ENCODE measurements around the gene NOS1AP. TPM values are rescaled to one million over a fixed set of nuclear protein-coding genes. Genes with fewer than 3 reads are reported as not detected.

Gene NOS1AP
- total RNA-seq, 2 donors from 2014 or later, result 0.13 TPM; not detected in 1

- no peak overlapping the region for H3K4me3 Mint-ChIP-seq
- no peaks in the 10 kb centered on the region for H3K9me3 Mint-ChIP-seq
- no peaks in the 10 kb centered on the region for H3K36me3 Mint-ChIP-seq (ENCODE audit: low read depth)
- H3K4me1 Mint-ChIP-seq, result no peaks in the 10 kb centered on the region
- H3K27ac Mint-ChIP-seq, result no peak overlapping the region
- ATAC-seq (replicated peaks), result no peak
- H3K27me3 Mint-ChIP-seq, result peaks cover 4% of the 10 kb centered on the region
These were observed 312.7 kb downstream of the NOS1AP start for GRCh38 chr1:162381941-162382750.

GRCh38 chr1:162383091-162383490 lies 313.6 kb downstream of the NOS1AP start:
- Mint-ChIP-seq H3K9me3 (no peaks in the 10 kb centered on the region), H3K27ac (no peak overlapping the region), H3K4me3 (no peak overlapping the region), H3K27me3 (peaks cover 7% of the 10 kb centered on the region), H3K36me3 (ENCODE audit: low read depth) (no peaks in the 10 kb centered on the region), H3K4me1 (no peaks in the 10 kb centered on the region)
- no peak for ATAC-seq (replicated peaks)

DNA sequence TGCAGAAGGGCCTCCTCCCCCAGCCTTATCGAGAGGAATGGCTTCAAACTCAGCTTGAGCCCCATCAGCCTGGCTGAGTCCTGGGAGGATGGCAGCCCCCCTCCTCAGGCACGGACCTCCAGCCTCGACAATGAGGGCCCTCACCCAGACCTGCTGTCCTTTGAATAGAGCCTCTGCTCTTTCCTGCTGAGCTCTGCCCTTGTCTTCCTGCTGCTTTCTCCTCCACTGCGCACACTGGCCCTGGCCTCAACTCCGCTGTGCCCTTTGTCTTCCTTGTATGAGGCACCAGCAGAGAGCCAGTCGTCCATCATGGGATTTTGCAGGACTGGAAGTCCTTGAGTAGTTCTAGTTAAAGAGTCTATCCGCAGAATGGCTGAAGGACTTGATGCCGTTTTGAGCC lies 314.0 kb downstream of the NOS1AP start:
- no peak overlapping the region for H3K27ac Mint-ChIP-seq
- no peaks in the 10 kb centered on the region for H3K4me1 Mint-ChIP-seq
- peaks cover 7% of the 10 kb centered on the region for H3K27me3 Mint-ChIP-seq
- ATAC-seq (replicated peaks), result no peak
- H3K4me3 Mint-ChIP-seq, result no peak overlapping the region
- H3K36me3 Mint-ChIP-seq (ENCODE audit: low read depth), result no peaks in the 10 kb centered on the region
- H3K9me3 Mint-ChIP-seq, result no peaks in the 10 kb centered on the region

DNA sequence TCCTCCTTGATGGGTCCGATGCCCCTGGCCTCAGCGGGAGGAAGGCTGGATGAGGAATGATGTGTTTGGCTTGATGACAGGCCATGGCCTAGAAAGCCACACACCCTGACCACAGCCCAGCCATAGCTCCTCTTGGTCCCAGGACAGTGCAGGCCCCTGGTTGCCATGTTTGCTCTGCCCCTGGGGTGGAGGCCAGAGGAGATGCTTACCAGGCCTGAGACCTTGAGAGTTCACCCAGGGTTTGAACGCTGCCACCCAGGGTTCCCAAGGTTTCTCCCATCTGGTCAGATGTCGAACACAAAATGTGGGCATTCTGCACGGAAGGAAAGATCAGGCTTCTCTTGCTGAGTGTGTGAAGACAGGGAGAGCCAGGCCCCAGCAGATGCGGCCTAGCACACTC lies 314.6 kb downstream of the NOS1AP start:
- H3K9me3 Mint-ChIP-seq, result no peaks in the 10 kb centered on the region
- no peak for ATAC-seq (replicated peaks)
- H3K4me3 Mint-ChIP-seq, result no peak overlapping the region
- H3K4me1 Mint-ChIP-seq, result no peaks in the 10 kb centered on the region
- no peak overlapping the region for H3K27ac Mint-ChIP-seq
- no peaks in the 10 kb centered on the region for H3K36me3 Mint-ChIP-seq (ENCODE audit: low read depth)
- peaks cover 7% of the 10 kb centered on the region for H3K27me3 Mint-ChIP-seq

DNA sequence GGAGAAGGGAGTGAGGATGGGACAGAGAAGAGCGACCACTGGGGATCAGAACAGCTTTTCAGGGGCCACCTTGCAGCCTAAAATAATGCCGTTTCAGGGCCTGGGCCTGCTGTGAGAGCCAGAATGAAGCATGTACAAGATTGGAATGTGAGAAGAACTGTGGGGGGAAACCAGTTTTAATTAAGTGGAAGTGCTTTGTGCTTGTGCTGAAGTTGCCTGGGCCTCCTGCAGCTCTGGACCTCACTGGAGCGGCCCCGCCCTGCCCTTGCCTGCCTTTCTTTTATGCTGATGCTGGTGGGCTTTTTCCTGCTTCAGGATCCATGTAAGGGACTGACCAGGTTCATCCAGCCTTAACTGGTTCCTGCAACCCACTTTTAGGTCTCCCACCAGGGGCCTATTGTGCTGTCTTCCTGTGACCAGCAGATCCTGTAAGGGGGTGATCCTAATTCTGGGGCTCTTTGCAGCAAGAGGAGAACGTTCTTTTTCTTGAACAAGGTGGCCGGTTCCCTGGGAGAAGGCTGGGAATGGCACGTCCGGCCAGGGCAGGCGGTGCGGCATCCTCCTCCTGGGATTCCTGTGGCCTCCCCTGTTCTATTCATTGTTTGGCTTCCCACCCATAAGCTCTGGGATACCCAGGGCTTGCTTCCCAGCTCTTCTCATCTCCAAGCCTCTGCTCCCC lies 315.2 kb downstream of the NOS1AP start:
- Mint-ChIP-seq H3K9me3 (no peaks in the 10 kb centered on the region), H3K4me3 (no peak overlapping the region), H3K36me3 (ENCODE audit: low read depth) (no peaks in the 10 kb centered on the region), H3K27ac (no peak overlapping the region), H3K27me3 (peaks cover 7% of the 10 kb centered on the region), H3K4me1 (no peaks in the 10 kb centered on the region)
- ATAC-seq (replicated peaks), result no peak

GRCh38 chr1:162385280-162385623 lies 315.8 kb downstream of the NOS1AP start:
- Mint-ChIP-seq H3K27ac (no peak overlapping the region), H3K9me3 (no peaks in the 10 kb centered on the region), H3K36me3 (ENCODE audit: low read depth) (no peaks in the 10 kb centered on the region), H3K27me3 (peaks cover 8% of the 10 kb centered on the region), H3K4me3 (no peak overlapping the region), H3K4me1 (no peaks in the 10 kb centered on the region)
- no peak for ATAC-seq (replicated peaks)

DNA sequence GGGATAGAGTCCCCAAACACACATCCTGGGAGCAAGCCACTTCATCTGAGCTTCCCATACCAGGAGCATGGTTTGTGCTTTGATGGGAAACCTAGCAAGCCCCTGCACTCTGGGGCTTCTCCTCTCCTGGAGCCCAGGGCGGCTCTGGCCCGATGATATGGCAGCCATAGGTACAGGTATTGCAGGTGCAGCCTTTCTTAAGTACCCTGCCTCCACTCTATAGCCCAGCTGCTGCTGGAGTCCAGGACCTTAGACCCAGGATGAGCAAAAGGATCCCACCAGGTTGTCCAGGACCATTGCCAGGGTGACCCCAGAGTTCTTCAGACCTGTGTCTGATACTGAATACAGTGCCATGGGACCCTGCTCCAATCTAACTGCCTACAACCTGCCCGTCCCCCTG lies 316.2 kb downstream of the NOS1AP start:
- H3K36me3 Mint-ChIP-seq (ENCODE audit: low read depth), result no peaks in the 10 kb centered on the region
- H3K9me3 Mint-ChIP-seq, result no peaks in the 10 kb centered on the region
- no peaks in the 10 kb centered on the region for H3K4me1 Mint-ChIP-seq
- no peak overlapping the region for H3K27ac Mint-ChIP-seq
- ATAC-seq (replicated peaks), result no peak
- H3K27me3 Mint-ChIP-seq, result peaks cover 12% of the 10 kb centered on the region
- H3K4me3 Mint-ChIP-seq, result no peak overlapping the region

- Mint-ChIP-seq H3K9me3 (no peaks in the 10 kb centered on the region), H3K27ac (no peak overlapping the region), H3K4me1 (no peaks in the 10 kb centered on the region), H3K36me3 (ENCODE audit: low read depth) (no peaks in the 10 kb centered on the region), H3K27me3 (peaks cover 12% of the 10 kb centered on the region), H3K4me3 (no peak overlapping the region)
- ATAC-seq (replicated peaks), result no peak
These were observed 317.1 kb downstream of the NOS1AP start for GRCh38 chr1:162386292-162387225.

- Mint-ChIP-seq H3K27ac (no peak overlapping the region), H3K27me3 (peaks cover 12% of the 10 kb centered on the region), H3K36me3 (ENCODE audit: low read depth) (no peaks in the 10 kb centered on the region), H3K9me3 (no peaks in the 10 kb centered on the region), H3K4me1 (no peaks in the 10 kb centered on the region), H3K4me3 (no peak overlapping the region)
- ATAC-seq (replicated peaks), result no peak
These were observed 318.0 kb downstream of the NOS1AP start for GRCh38 chr1:162387226-162388082.

- no peaks in the 10 kb centered on the region for H3K9me3 Mint-ChIP-seq
- no peaks in the 10 kb centered on the region for H3K4me1 Mint-ChIP-seq
- no peak overlapping the region for H3K4me3 Mint-ChIP-seq
- no peaks in the 10 kb centered on the region for H3K36me3 Mint-ChIP-seq (ENCODE audit: low read depth)
- no peak overlapping the region for H3K27ac Mint-ChIP-seq
- H3K27me3 Mint-ChIP-seq, result peaks cover 12% of the 10 kb centered on the region
- ATAC-seq (replicated peaks), result no peak
These were observed 318.6 kb downstream of the NOS1AP start for GRCh38 chr1:162388083-162388594.

DNA sequence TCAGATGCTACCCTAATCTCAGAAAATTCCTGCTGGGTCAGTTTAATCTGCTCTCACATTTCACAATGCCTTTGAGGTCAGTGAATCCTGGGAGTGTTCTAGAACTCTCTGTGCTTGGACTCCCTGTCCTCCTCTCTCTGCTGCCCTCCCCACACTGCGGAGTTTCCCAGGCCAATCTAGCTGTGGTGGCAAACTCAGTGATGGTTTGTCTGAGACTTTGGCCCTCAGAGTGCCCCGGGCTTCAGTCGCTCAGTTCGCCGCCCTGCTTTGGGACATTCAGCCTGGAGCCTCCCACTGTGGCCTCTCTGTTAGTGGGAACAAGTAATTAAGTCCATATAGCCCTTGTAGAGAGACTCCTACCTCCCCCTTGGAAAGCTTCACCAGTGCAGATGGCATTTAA lies 319.1 kb downstream of the NOS1AP start:
- Mint-ChIP-seq H3K27me3 (peaks cover 12% of the 10 kb centered on the region), H3K9me3 (no peaks in the 10 kb centered on the region), H3K4me1 (no peaks in the 10 kb centered on the region), H3K4me3 (no peak overlapping the region), H3K27ac (no peak overlapping the region), H3K36me3 (ENCODE audit: low read depth) (no peaks in the 10 kb centered on the region)
- ATAC-seq (replicated peaks), result no peak

GRCh38 chr1:162389021-162389818 lies 319.7 kb downstream of the NOS1AP start:
- H3K9me3 Mint-ChIP-seq, result no peaks in the 10 kb centered on the region
- no peak overlapping the region for H3K4me3 Mint-ChIP-seq
- no peak for ATAC-seq (replicated peaks)
- H3K27me3 Mint-ChIP-seq, result peaks cover 12% of the 10 kb centered on the region
- H3K27ac Mint-ChIP-seq, result no peak overlapping the region
- H3K36me3 Mint-ChIP-seq (ENCODE audit: low read depth), result no peaks in the 10 kb centered on the region
- H3K4me1 Mint-ChIP-seq, result no peaks in the 10 kb centered on the region

DNA sequence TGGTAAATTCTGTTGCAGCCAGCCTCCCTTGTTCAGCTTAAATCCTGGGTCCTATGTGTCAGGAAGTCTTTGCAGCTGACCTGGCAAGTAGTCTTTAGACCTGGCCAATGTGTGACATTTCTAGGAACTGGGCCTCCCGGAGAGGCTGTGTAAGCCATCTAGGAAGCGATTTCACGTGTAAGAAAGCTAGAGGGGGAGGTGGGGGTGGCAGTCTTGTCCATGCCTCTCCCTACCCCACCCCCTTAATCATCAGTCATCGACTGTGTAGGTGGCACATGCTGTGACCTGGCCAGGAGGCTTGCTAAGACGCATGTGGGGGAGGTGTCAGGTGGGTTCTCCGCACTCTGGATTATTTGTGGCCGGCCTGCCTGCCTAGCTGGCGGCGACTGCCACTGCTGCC lies 320.5 kb downstream of the NOS1AP start:
- H3K27ac Mint-ChIP-seq, result no peak overlapping the region
- H3K4me1 Mint-ChIP-seq, result no peaks in the 10 kb centered on the region
- H3K27me3 Mint-ChIP-seq, result peaks cover 12% of the 10 kb centered on the region
- H3K9me3 Mint-ChIP-seq, result no peaks in the 10 kb centered on the region
- H3K4me3 Mint-ChIP-seq, result no peak overlapping the region
- H3K36me3 Mint-ChIP-seq (ENCODE audit: low read depth), result no peaks in the 10 kb centered on the region
- no peak for ATAC-seq (replicated peaks)
